CD4-positive, alpha-beta memory T cell (primary cell): Measurements from ENCODE around the gene IRF6. TPM values are rescaled to one million over a fixed set of nuclear protein-coding genes. Genes with fewer than 3 reads are reported as not detected.

Source experiments
- CTCF ChIA-PET: fragments of 350-600 bp; sonication (Branson Sonifier 250); formaldehyde crosslinking; loops from one replicate; lab custom pipeline; 2021; ENCODE audit warnings: inconsistent platforms; ENCODE audit not compliant: partially characterized antibody; lab: Charles Lee
- POLR2A ChIA-PET: fragments of 350-600 bp; sonication (Branson Sonifier 250); formaldehyde crosslinking; loops from one replicate; lab custom pipeline; 2021; ENCODE audit not compliant: partially characterized antibody; lab: Charles Lee
- DNase-seq, 5 donors: peaks; one replicate each; pipeline versions ENCODE4 v3.0.0 to v3.0.0-alpha.2; 2020 to 2022; ENCODE audit warnings: mixed read lengths in 1 of 5
- H3K27ac ChIP-seq: one replicate; pipeline ENCODE4 v1.7.0; 2013; ENCODE audit warnings: low read depth, low read length
- H3K27me3 ChIP-seq: 2 replicates; pipeline ENCODE4 v1.7.0; 2013; ENCODE audit warnings: mild to moderate bottlenecking, low read length, moderate library complexity; ENCODE audit not compliant: insufficient read depth
- H3K36me3 ChIP-seq: 2 replicates; pipeline ENCODE4 v1.7.0; 2013; ENCODE audit warnings: mild to moderate bottlenecking, low read length, moderate library complexity; ENCODE audit not compliant: insufficient read depth
- H3K4me1 ChIP-seq: 2 replicates; pipeline ENCODE4 v1.7.0; 2013; ENCODE audit warnings: mild to moderate bottlenecking, low read length, moderate library complexity; ENCODE audit not compliant: insufficient read depth
- H3K4me3 ChIP-seq, 2 donors: one replicate each; pipeline ENCODE4 v1.7.0; 2013; ENCODE audit warnings: low read length in 2 of 2, mild to moderate bottlenecking in 1 of 2
- H3K9me3 ChIP-seq, 2 donors: one replicate each; pipeline ENCODE4 v1.7.0; 2013; ENCODE audit warnings: low read length in 2 of 2, control low read depth in 1 of 2; ENCODE audit not compliant: control insufficient read depth in 1 of 2
- H3K27ac Mint-ChIP-seq, 7 donors: one replicate each; pipeline ENCODE4 v1.8.0; 2020 to 2021; ENCODE audit warnings: mixed read lengths in 7 of 7, mild to moderate bottlenecking in 6 of 7, inconsistent platforms in 3 of 7, moderate library complexity in 3 of 7
- H3K27me3 Mint-ChIP-seq, 2 donors: one replicate each; pipeline ENCODE4 v1.8.0; 2020 to 2021; ENCODE audit warnings: mixed read lengths in 2 of 2
- H3K36me3 Mint-ChIP-seq, 2 donors: one replicate each; pipeline ENCODE4 v1.8.0; 2020 to 2021; ENCODE audit warnings: mixed read lengths in 2 of 2, inconsistent platforms in 1 of 2, mild to moderate bottlenecking in 1 of 2
- H3K4me1 Mint-ChIP-seq, 4 donors: one replicate each; pipeline ENCODE4 v1.8.0; 2020 to 2021; ENCODE audit warnings: mixed read lengths in 4 of 4, mild to moderate bottlenecking in 1 of 4
- H3K4me3 Mint-ChIP-seq, 8 donors: one replicate each; pipeline ENCODE4 v1.8.0; 2020 to 2021; ENCODE audit warnings: mixed read lengths in 8 of 8, mild to moderate bottlenecking in 7 of 8, moderate library complexity in 6 of 8, inconsistent platforms in 3 of 8
- H3K9me3 Mint-ChIP-seq, 8 donors: one replicate each; pipeline ENCODE4 v1.8.0; 2020 to 2021; ENCODE audit warnings: mixed read lengths in 8 of 8, mild to moderate bottlenecking in 5 of 8, inconsistent platforms in 3 of 8, moderate library complexity in 1 of 8
- intact Hi-C: fragments of 100-400 bp; cut with micrococcal nuclease; formaldehyde crosslinking; loops from one replicate; pipeline ENCODE4 v1.15.1; 2023
- polyA plus RNA-seq, 2 donors: library from polyadenylated mRNA; unstranded; fragments of 300-500 nt; fragmentation: Illumina TruSeq; gene quantifications; one replicate each; pipeline ENCODE4 v1.2.3, GENCODE V29; 2021
- total RNA-seq, 2 experiments: library from RNA; stranded (reverse); gene quantifications; one replicate each; pipeline ENCODE4 v1.2.3, GENCODE V29; 2021

Gene IRF6
- total and polyA plus RNA-seq, 4 experiments from 2014 or later, result 0.15 to 0.50 (median 0.42) TPM; not detected in 1

DNA sequence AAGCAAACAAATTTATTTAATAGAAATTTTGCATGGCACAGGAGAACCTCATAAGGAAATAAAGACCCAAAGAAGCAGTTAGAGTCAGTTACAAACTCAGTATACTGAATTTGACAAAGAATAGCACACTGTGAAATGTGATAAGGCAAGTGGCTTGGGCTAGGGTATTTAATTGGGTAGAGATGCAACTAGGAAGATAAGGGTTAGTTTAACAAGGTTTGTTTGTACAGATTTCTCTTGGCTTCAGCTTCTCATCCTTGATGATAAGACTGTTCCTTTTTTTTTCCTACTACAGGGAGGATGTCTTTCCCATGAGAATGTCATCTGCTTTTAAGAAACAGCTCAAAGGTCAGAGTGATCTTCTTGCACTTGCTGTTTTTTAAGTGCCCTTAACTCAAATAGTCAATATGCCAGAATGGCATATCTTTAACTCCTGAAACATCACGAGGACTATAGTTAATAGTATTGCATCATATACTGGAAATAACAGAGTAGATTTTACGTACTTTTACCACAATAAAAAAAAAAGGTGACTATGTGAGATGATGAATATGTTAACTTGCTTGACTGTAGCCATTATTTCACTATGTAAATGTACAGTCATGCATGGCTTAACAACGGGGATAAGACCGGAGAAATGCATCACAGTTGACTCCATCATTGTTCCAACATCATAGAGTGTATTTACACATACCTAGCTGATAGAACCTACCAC lies 59.3 kb downstream of the IRF6 start:
- intact Hi-C loops, result loop anchor here (1.0 to 10.0 kb wide), 9 partner anchors 10 to 177 kb away; partner anchors contain the start of genes C1orf74 and TRAF3IP3
- Mint-ChIP-seq H3K4me3 (peak overlapping the region in 1 of 8 donors; percentile 53), H3K27me3 (no peaks in the 10 kb centered on the region), H3K27ac (peak overlapping the region in 4 of 7 donors; percentile 7 to 99 (median 78)), H3K36me3 (no peaks in the 10 kb centered on the region), H3K4me1 (peaks cover 36 to 69% (median 52%) of the 10 kb centered on the region in 4 donors), H3K9me3 (no peaks in the 10 kb centered on the region)
- H3K4me3 ChIP-seq, result no peak overlapping the region
- ChIA-PET POLR2A (interaction anchor here (3.2 to 36.1 kb wide), 2 partner anchors 10 to 27 kb away, joined by 27 to 1778 read pairs; partner anchors contain the start of genes C1orf74 and TRAF3IP3), CTCF (interaction anchor here (0.9 to 3.9 kb wide), 12 partner anchors 10 to 180 kb away, joined by 3 to 28 read pairs (median 5); partner anchors contain the start of genes TRAF3IP3 and UTP25)
- peak overlapping the region; percentile 64 for H3K27ac ChIP-seq
- no peak for DNase-seq
- peaks cover 58% of the 10 kb centered on the region for H3K4me1 ChIP-seq
- H3K27me3 ChIP-seq, result no peaks in the 10 kb centered on the region
- H3K36me3 ChIP-seq, result no peaks in the 10 kb centered on the region
- no peaks in the 10 kb centered on the region for H3K9me3 ChIP-seq

DNA sequence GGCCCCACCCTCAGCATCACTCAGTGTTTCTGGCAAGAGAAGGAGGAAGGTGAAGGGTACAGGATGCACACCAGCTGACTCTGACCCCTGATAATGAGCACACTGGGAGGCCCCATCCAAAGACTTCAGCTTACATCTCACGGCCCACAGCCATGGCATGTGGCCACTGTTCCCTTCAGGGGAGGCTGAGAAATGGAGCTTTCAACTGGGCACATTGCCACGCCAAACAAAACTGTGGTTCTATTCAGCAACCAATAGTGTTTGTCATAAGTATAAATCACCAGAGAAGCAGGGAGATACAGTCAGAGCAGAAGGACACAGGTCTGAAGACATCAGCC lies 62.8 kb downstream of the IRF6 start:
- peaks cover 12 to 42% (median 27%) of the 10 kb centered on the region in 4 donors for H3K4me1 Mint-ChIP-seq
- peak overlapping the region in 1 of 7 donors; percentile 20 for H3K27ac Mint-ChIP-seq
- Histone ChIP-seq H3K4me3 (no peak overlapping the region), H3K36me3 (no peaks in the 10 kb centered on the region), H3K9me3 (no peaks in the 10 kb centered on the region), H3K27ac (no peak overlapping the region), H3K4me1 (peaks cover 25% of the 10 kb centered on the region), H3K27me3 (no peaks in the 10 kb centered on the region)
- no peak overlapping the region for H3K4me3 Mint-ChIP-seq
- POLR2A ChIA-PET, result interaction anchor here (36.1 kb wide), 1 partner anchor 31 kb away, joined by 1778 read pairs; the partner anchor contains the start of gene C1orf74
- no peaks in the 10 kb centered on the region for H3K27me3 Mint-ChIP-seq
- H3K9me3 Mint-ChIP-seq, result no peaks in the 10 kb centered on the region
- DNase-seq, result no peak
- intact Hi-C loops, result loop anchor here (10.0 kb wide), 1 partner anchor 138 kb away; no protein-coding TSS in a partner anchor
- CTCF ChIA-PET, result interaction anchor here (1.4 to 1.7 kb wide), 2 partner anchors 26 to 176 kb away, joined by 5 read pairs; no protein-coding TSS in a partner anchor
- no peaks in the 10 kb centered on the region for H3K36me3 Mint-ChIP-seq

DNA sequence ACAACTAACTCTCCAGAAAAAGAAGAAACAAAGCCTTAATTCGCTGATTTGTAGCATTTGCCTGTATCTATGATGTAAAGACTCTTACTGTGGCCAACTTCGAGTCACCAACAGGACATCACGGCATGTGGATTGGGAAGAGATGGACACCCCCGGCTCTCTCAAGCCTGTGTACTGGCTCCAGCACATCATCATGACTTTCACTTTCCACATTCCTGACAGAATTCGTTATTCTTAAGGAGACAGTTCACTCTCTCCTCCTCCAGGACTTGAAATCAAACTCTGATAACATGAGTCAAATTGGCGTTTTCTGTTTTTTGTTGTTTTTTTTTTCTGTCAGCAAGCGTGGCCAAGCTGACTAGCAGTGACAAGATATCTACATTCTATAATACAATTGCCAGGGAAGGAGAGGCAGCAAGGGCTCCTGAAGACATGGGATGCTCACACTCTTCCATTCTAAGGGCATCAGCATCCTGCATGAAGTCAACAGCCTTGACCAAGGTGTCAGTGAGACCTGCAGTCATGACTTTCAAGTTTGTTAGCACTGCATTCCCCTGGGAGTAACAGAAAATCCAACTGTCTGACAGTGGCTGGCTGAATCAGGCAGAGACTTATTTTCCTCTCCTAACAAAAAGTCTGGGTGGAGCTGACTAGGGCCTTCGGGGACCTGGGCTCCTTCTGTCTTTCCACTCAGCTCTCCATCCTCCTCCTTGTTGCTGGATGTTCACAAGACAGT lies 63.4 kb downstream of the IRF6 start:
- Histone ChIP-seq H3K36me3 (no peaks in the 10 kb centered on the region), H3K4me1 (peaks cover 20% of the 10 kb centered on the region), H3K27ac (no peak overlapping the region), H3K27me3 (no peaks in the 10 kb centered on the region), H3K9me3 (no peaks in the 10 kb centered on the region), H3K4me3 (no peak overlapping the region)
- Mint-ChIP-seq H3K27me3 (no peaks in the 10 kb centered on the region), H3K4me3 (no peak overlapping the region), H3K9me3 (no peaks in the 10 kb centered on the region), H3K36me3 (peaks cover 0 to 3% of the 10 kb centered on the region in 2 donors), H3K27ac (peak overlapping the region in 1 of 7 donors; percentile 63), H3K4me1 (peaks cover 7 to 37% (median 22%) of the 10 kb centered on the region in 4 donors)
- ChIA-PET POLR2A (interaction anchor here (36.1 kb wide), 1 partner anchor 31 kb away, joined by 1778 read pairs; the partner anchor contains the start of gene C1orf74), CTCF (interaction anchor here (1.4 to 1.7 kb wide), 2 partner anchors 27 to 176 kb away, joined by 5 read pairs; no protein-coding TSS in a partner anchor)
- no peak for DNase-seq
- intact Hi-C loops, result loop anchor here (10.0 kb wide), 1 partner anchor 138 kb away; no protein-coding TSS in a partner anchor

DNA sequence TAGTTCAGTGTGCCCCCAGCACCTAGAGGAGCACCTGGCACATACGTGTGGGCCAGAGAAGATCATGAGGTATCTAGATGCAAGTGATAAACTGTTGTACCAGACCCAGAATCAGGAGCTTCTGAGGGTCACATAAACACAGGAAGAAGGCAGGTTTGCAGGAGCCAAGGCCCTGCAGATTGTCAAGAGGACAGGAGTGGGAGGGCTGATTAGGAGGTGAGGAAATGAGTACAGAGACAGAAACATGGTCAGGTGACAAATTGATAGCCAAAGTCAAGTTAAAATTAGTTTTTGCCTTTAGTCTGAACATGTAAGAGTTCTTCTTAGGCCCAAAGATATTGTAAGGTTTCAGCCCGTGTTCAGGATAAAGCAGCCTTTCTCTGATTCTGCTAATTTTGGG lies 64.1 kb downstream of the IRF6 start:
- H3K9me3 ChIP-seq, result no peaks in the 10 kb centered on the region
- DNase-seq, result no peak
- intact Hi-C loops, result loop anchor here (10.0 kb wide), 1 partner anchor 137 kb away; no protein-coding TSS in a partner anchor
- no peaks in the 10 kb centered on the region for H3K9me3 Mint-ChIP-seq
- H3K4me1 Mint-ChIP-seq, result peaks cover 4 to 30% (median 17%) of the 10 kb centered on the region in 4 donors
- no peak overlapping the region for H3K4me3 Mint-ChIP-seq
- no peaks in the 10 kb centered on the region for H3K27me3 Mint-ChIP-seq
- CTCF ChIA-PET, result no interaction called here
- no peaks in the 10 kb centered on the region for H3K36me3 ChIP-seq
- POLR2A ChIA-PET, result interaction anchor here (36.1 kb wide), 1 partner anchor 32 kb away, joined by 1778 read pairs; the partner anchor contains the start of gene C1orf74
- no peak overlapping the region for H3K27ac ChIP-seq
- H3K27me3 ChIP-seq, result no peaks in the 10 kb centered on the region
- H3K4me3 ChIP-seq, result no peak overlapping the region
- peaks cover 0 to 3% of the 10 kb centered on the region in 2 donors for H3K36me3 Mint-ChIP-seq
- peak overlapping the region in 2 of 7 donors; percentile 2 to 40 for H3K27ac Mint-ChIP-seq
- H3K4me1 ChIP-seq, result peaks cover 13% of the 10 kb centered on the region

DNA sequence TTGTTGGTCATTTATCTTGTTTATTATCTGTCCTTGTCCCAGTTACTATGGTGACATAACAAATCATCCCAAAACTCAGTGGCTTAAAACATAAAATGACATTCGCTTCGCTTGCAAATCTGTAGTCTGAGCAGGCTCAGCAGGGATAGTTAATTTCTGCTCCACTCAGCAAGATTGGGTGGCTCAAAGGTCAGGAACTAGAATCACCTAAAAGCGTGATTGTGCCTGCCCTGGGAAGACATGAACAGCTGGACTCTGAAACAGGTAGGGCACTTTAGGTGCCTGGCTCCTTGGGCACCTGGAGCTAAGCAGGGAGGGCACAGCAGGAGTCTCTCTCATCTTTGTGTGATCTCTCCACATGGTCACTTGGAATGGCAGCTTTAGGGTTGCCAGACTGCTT lies 64.7 kb downstream of the IRF6 start:
- H3K9me3 ChIP-seq, result no peaks in the 10 kb centered on the region
- ChIA-PET POLR2A (interaction anchor here (36.1 kb wide), 1 partner anchor 33 kb away, joined by 1778 read pairs; the partner anchor contains the start of gene C1orf74), CTCF (no interaction called here)
- no peak for DNase-seq
- H3K4me3 Mint-ChIP-seq, result no peak overlapping the region
- H3K36me3 ChIP-seq, result no peaks in the 10 kb centered on the region
- no peak overlapping the region for H3K4me3 ChIP-seq
- H3K9me3 Mint-ChIP-seq, result no peaks in the 10 kb centered on the region
- peaks cover 0 to 3% of the 10 kb centered on the region in 2 donors for H3K36me3 Mint-ChIP-seq
- H3K27me3 Mint-ChIP-seq, result no peaks in the 10 kb centered on the region
- no peaks in the 10 kb centered on the region for H3K27me3 ChIP-seq
- peaks cover 11% of the 10 kb centered on the region for H3K4me1 ChIP-seq
- H3K4me1 Mint-ChIP-seq, result peaks cover 4 to 23% (median 14%) of the 10 kb centered on the region in 4 donors
- intact Hi-C loops, result loop anchor here (10.0 kb wide), 1 partner anchor 136 kb away; no protein-coding TSS in a partner anchor
- peak overlapping the region in 2 of 7 donors; percentile 40 to 59 for H3K27ac Mint-ChIP-seq
- H3K27ac ChIP-seq, result no peak overlapping the region

DNA sequence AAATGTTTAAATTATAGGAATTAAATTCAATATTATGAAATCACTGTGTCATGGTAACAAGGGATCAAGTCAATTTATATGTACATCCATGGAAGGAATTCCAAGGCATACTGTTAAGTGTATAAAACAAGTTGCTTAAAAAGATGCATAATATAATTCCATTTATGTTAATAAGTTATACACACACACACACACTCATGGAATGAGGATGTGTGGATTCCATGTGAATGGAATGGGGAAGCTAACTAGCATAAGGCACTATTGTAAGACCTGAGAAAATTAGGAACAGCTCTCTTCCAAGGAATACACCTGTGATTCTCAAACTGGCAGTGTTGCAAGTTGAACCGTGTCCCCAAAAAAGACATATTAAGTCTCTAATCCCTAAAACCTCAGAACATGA lies 67.7 kb downstream of the IRF6 start:
- Mint-ChIP-seq H3K4me1 (peaks cover 4 to 16% (median 14%) of the 10 kb centered on the region in 4 donors), H3K9me3 (no peaks in the 10 kb centered on the region), H3K4me3 (no peak overlapping the region), H3K36me3 (peaks cover 0 to 8% of the 10 kb centered on the region in 2 donors), H3K27me3 (peaks cover 0 to 2% of the 10 kb centered on the region in 2 donors), H3K27ac (no peak overlapping the region)
- H3K4me1 ChIP-seq, result peaks cover 11% of the 10 kb centered on the region
- intact Hi-C loops, result no loop called here
- no peak for DNase-seq
- H3K9me3 ChIP-seq, result no peaks in the 10 kb centered on the region
- no peak overlapping the region for H3K4me3 ChIP-seq
- POLR2A ChIA-PET, result no interaction called here
- no peaks in the 10 kb centered on the region for H3K27me3 ChIP-seq
- CTCF ChIA-PET, result interaction anchor here (1.5 kb wide), 1 partner anchor 11 kb away, joined by 13 read pairs; no protein-coding TSS in a partner anchor
- no peak overlapping the region for H3K27ac ChIP-seq
- no peaks in the 10 kb centered on the region for H3K36me3 ChIP-seq
